ENCODE data around the gene FAM83D. TPM values are rescaled to one million over a fixed set of nuclear protein-coding genes. Genes with fewer than 3 reads are reported as not detected.

Gene FAM83D
- polyA plus RNA-seq, 2 of the 4 experiments (the other 2 are of a cell fraction), result 57.1 to 58.3 TPM

- no peak for TF ChIP-seq ATOH8 (CRISPR knock-in tag; IDR thresholded peaks at IDR 0.05; ENCODE audit: low read depth)
- TF ChIP-seq SREBF2 (IDR thresholded peaks at IDR 0.05), result no peak
Measured at GRCh38 chr20:38926934-38927616, 858 bp downstream of the FAM83D start (continued).

DNA sequence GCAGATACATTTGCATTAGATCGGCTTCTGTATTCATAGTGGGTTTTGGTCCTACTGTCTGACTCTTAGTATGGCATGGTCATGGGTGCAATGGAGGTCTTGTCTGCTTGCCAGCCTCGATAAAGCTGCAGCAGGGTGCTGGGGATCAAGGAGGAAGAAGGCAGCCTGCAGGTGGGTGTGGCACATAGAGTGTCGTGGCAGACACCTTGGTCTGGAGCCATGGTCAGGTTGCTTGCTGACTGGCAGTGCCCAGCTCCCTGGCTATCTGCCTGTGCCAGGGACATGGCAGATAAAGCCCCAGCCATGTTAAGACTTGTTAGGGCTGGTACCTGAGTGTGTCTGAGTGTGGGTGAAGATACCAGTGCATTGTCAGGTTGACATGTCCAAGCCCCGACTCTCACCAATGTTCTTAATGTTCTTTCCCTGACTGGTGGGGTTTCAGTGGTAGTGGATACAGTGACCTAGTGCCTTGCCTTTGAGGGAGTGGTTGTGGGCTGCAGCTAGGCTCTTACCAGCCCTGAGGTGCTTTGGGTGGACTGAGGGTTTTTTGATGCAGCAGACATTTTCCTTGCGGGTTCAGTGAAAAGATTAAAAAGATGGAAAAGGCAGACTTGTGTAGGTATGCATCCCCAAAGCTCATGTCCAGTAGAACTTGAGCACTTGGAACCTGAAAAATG lies 1.8 kb downstream of the FAM83D start:
- ChIA-PET CTCF (interaction anchor here (0.7 to 3.4 kb wide), 4 partner anchors 15 to 121 kb away, joined by 3 to 18 read pairs (median 10); partner anchors contain the start of gene DHX35), POLR2A (interaction anchor here (1.1 to 3.6 kb wide), 2 partner anchors 34 to 180 kb away, joined by 6 to 34 read pairs; partner anchors contain the start of gene DHX35)
- WGBS (ENCODE audit: missing lambda C conversion rate), result 40% methylated on average over 5 of the region's 5 CpGs
- Histone ChIP-seq H3K9me3 (no peaks in the 10 kb centered on the region), H3K4me2 (peak overlapping the region; percentile 83), H3K4me1 (peaks cover 43% of the 10 kb centered on the region; the same call in 2 of the 3 replicates), H3K27ac (peak overlapping the region; percentile 80 to 93), H3K4me3 (peak overlapping the region; percentile 94)
- ATAC-seq (no peak), FAIRE-seq (no peak), DNase-seq (ENCODE audit: low read depth in 1 of 2, low spot score in 1 of 2) (peak in 1 of 2 experiments; percentile 24)
- no peak for TF ChIP-seq HDAC2 (IDR thresholded peaks at IDR 0.05)
- TF ChIP-seq EHF (CRISPR knock-in tag; IDR thresholded peaks at IDR 0.05), result no peak
- TF ChIP-seq EHMT2 (IDR thresholded peaks at IDR 0.05; ENCODE audit: low read depth), result no peak
- TF ChIP-seq RAD21 (conservative IDR thresholded peaks at IDR 0.05 in 1 of 2, IDR thresholded peaks at IDR 0.05 in 1 of 2), result no peak
- no peak for TF ChIP-seq EP300 (IDR thresholded peaks at IDR 0.05)
- TF ChIP-seq CEBPB (IDR thresholded peaks at IDR 0.05), result no peak
- TF ChIP-seq TP53 (CRISPR knock-in tag; IDR thresholded peaks at IDR 0.05), result no peak
- TF ChIP-seq, protein P1, sequence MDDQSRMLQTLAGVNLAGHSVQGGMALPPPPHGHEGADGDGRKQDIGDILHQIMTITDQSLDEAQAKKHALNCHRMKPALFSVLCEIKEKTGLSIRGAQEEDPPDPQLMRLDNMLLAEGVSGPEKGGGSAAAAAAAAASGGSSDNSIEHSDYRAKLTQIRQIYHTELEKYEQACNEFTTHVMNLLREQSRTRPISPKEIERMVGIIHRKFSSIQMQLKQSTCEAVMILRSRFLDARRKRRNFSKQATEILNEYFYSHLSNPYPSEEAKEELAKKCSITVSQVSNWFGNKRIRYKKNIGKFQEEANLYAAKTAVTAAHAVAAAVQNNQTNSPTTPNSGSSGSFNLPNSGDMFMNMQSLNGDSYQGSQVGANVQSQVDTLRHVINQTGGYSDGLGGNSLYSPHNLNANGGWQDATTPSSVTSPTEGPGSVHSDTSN (IDR thresholded peaks at IDR 0.05), result no peak
- no peak for TF ChIP-seq MAX (IDR thresholded peaks at IDR 0.05)
- TF ChIP-seq RNF2 (IDR thresholded peaks at IDR 0.05; ENCODE audit: borderline replicate concordance, low read depth), result no peak
- no peak for TF ChIP-seq CBX8 (IDR thresholded peaks at IDR 0.05)
- no peak for TF ChIP-seq NPAS2 (CRISPR knock-in tag; IDR thresholded peaks at IDR 0.05; ENCODE audit: borderline replicate concordance)
- no peak for TF ChIP-seq FOSB (CRISPR knock-in tag; IDR thresholded peaks at IDR 0.05)
- TF ChIP-seq ZC3H11A (IDR thresholded peaks at IDR 0.05), result no peak
- TF ChIP-seq NR3C1 (IDR thresholded peaks at IDR 0.05), result no peak
- TF ChIP-seq CHD2 (IDR thresholded peaks at IDR 0.05; ENCODE audit: low read length, partially characterized antibody), result no peak
- TF ChIP-seq, protein P2, sequence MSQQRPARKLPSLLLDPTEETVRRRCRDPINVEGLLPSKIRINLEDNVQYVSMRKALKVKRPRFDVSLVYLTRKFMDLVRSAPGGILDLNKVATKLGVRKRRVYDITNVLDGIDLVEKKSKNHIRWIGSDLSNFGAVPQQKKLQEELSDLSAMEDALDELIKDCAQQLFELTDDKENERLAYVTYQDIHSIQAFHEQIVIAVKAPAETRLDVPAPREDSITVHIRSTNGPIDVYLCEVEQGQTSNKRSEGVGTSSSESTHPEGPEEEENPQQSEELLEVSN (IDR thresholded peaks at IDR 0.05; ENCODE audit: borderline replicate concordance, low read depth), result no peak

DNA sequence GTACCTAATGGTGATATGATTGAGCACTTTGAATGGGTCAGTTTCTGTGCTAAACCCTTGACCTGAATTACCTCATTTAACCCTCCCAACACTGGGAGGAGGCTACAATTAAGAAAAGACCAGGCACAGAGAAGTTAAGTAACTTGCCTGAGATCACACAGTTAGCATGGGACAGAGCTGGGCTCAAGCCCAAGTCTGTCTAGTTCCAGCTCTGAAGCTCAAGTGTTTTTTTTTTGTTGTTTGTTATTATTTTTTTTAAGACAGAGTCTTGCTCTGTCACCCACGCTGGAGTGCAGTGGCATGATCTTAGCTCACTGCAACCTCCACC lies 4.0 kb downstream of the FAM83D start:
- Histone ChIP-seq H3K9me3 (no peaks in the 10 kb centered on the region), H3K27ac (no peak overlapping the region), H3K4me1 (peaks cover 57% of the 10 kb centered on the region), H3K4me2 (peak overlapping the region; percentile 83; the same call in 2 of the 3 replicates), H3K4me3 (no peak overlapping the region)
- ChIA-PET POLR2A (no interaction called here), CTCF (interaction anchor here (0.8 to 3.4 kb wide), 5 partner anchors 8 to 204 kb away, joined by 3 to 18 read pairs (median 5); no protein-coding TSS in a partner anchor)
- no peak for TF ChIP-seq MAZ (IDR thresholded peaks at IDR 0.05; ENCODE audit: borderline replicate concordance, low read depth, low read length)
- no peak for TF ChIP-seq ATOH8 (CRISPR knock-in tag; IDR thresholded peaks at IDR 0.05; ENCODE audit: low read depth)
- TF ChIP-seq RAD21 (conservative IDR thresholded peaks at IDR 0.05 in 1 of 2, IDR thresholded peaks at IDR 0.05 in 1 of 2), result no peak
- no peak for TF ChIP-seq FOSB (CRISPR knock-in tag; IDR thresholded peaks at IDR 0.05)
- TF ChIP-seq CBX2 (IDR thresholded peaks at IDR 0.05; ENCODE audit: borderline replicate concordance, low read depth), result no peak
- no peak for TF ChIP-seq HOXB5 (CRISPR knock-in tag; IDR thresholded peaks at IDR 0.05)
- no peak for TF ChIP-seq JUN (IDR thresholded peaks at IDR 0.05)
- no peak for TF ChIP-seq EHF (CRISPR knock-in tag; IDR thresholded peaks at IDR 0.05)
- TF ChIP-seq, protein P2 (IDR thresholded peaks at IDR 0.05; ENCODE audit: borderline replicate concordance, low read depth), result no peak
- TF ChIP-seq, protein P3, sequence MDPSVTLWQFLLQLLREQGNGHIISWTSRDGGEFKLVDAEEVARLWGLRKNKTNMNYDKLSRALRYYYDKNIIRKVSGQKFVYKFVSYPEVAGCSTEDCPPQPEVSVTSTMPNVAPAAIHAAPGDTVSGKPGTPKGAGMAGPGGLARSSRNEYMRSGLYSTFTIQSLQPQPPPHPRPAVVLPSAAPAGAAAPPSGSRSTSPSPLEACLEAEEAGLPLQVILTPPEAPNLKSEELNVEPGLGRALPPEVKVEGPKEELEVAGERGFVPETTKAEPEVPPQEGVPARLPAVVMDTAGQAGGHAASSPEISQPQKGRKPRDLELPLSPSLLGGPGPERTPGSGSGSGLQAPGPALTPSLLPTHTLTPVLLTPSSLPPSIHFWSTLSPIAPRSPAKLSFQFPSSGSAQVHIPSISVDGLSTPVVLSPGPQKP (IDR thresholded peaks at IDR 0.05; ENCODE audit: low read depth, low read length), result no peak
- ATAC-seq, result no peak
- 83% methylated on average over 1 of the region's 1 CpG for WGBS (ENCODE audit: missing lambda C conversion rate)
- no peak for DNase-seq (ENCODE audit: low read depth in 1 of 2, low spot score in 1 of 2)
- no peak for FAIRE-seq
